ES-I3 (cell line): Measurements from ENCODE around the gene RAI1.

ENCODE experiments used
- H3K36me3 ChIP-seq: 2 replicates; pipeline ENCODE4 v1.6.1; 2013; ENCODE audit warnings: mild to moderate bottlenecking, low read length, control low read depth, moderate library complexity; ENCODE audit not compliant: insufficient read depth
- H3K4me1 ChIP-seq: 2 replicates; pipeline ENCODE4 v1.6.1; 2013; ENCODE audit warnings: mild to moderate bottlenecking, control low read depth, low read length; ENCODE audit not compliant: insufficient read depth
- H3K9ac ChIP-seq: 2 replicates; pipeline ENCODE4 v1.6.1; 2013; ENCODE audit warnings: low read depth, mild to moderate bottlenecking, low read length, moderate library complexity
- H3K9me3 ChIP-seq: 2 replicates; pipeline ENCODE4 v1.6.1; 2013; ENCODE audit warnings: mild to moderate bottlenecking, low read length, moderate library complexity; ENCODE audit not compliant: control insufficient read depth, insufficient read depth

The RAI1 gene

GRCh38 chr17:17763734-17764133 is 82.5 kb downstream of the RAI1 start:
- Histone ChIP-seq H3K9ac (no peak overlapping the region), H3K4me1 (no peaks in the 10 kb centered on the region; the same call in 1 of the 2 replicates), H3K9me3 (no peaks in the 10 kb centered on the region), H3K36me3 (no peaks in the 10 kb centered on the region)

GRCh38 chr17:17765359-17766076 is 84.3 kb downstream of the RAI1 start:
- no peaks in the 10 kb centered on the region for H3K36me3 ChIP-seq

DNA sequence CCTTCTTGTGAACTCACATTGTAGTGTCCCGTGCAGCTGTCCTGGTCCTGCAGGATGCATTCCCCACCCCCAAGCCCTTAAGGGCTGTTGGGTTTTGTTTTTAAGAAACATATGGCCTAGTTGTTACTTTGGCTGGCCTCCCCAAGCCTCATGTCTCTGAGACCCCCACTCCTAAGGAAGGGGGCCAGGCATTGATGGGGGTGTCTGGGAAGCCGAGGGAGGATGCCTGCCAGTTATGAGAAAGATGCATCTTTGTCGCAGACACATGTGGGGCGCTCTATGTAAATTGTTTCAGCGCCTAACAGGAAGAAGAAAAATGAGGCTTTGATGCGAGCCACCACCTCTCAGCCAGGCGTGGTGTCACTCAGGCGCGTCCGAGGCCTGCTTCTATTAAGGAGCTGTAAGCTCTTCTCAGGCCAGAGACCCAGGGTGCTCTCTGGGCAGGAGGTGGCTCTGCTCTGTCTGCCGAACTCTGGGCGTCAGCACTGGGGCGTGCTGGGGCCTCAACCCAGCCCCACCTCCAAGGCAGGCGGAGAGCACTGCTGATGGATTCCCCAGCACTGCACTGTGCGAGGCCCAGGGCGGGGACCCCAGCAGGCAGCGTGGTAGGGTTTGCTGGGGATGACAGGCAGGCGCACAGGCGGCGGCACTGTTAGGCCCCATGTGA is 85.0 kb downstream of the RAI1 start:
- no peak overlapping the region for H3K9ac ChIP-seq
- no peaks in the 10 kb centered on the region; the same call in 1 of the 2 replicates for H3K4me1 ChIP-seq
- H3K36me3 ChIP-seq: no peaks in the 10 kb centered on the region
- H3K9me3 ChIP-seq: no peaks in the 10 kb centered on the region

More at GRCh38 chr17:17765359-17766076, 84.3 kb downstream of the RAI1 start:
- no peaks in the 10 kb centered on the region for H3K9me3 ChIP-seq
- H3K4me1 ChIP-seq: no peaks in the 10 kb centered on the region; the same call in 1 of the 2 replicates
- H3K9ac ChIP-seq: no peak overlapping the region

GRCh38 chr17:17766744-17767120 is 85.5 kb downstream of the RAI1 start:
- Histone ChIP-seq H3K9me3 (no peaks in the 10 kb centered on the region), H3K36me3 (no peaks in the 10 kb centered on the region), H3K4me1 (no peaks in the 10 kb centered on the region; the same call in 1 of the 2 replicates), H3K9ac (no peak overlapping the region)

DNA sequence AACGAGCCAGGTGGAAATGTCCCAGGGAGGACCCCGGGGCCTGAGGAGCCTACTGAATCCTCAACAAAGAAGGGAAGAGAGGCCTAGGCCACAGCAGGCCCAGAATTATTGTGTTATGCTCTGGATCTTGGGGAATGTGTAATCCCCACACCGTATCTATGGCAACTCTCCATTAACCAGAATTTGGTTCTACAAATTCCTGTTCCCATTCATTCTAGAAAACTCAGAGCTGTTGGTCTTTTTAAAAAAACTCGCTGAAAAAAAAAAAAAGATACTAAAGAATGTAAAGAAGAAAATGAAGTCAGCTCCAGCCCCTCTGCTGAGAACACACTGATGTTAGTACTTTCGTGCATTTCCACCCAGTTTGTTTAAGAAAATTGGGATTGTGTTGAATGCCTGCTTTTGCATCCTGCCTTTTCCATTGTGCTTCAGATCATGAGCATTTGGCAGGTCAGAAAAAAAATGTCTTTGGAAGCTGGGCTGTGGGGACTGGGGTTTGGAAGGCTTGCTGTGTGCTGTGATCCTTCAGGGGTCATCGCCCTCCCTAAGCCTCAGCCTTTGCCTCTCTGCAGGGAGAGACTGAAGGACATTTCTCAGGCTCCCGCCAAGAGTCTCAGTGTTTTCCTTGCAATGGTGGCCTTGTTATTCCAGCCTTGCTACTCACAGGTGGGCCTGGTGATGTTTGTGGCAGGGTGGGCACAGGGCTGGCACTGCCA is 86.1 kb downstream of the RAI1 start:
- no peaks in the 10 kb centered on the region for H3K36me3 ChIP-seq
- H3K4me1 ChIP-seq: no peaks in the 10 kb centered on the region; the same call in 1 of the 2 replicates
- H3K9ac ChIP-seq: no peak overlapping the region
- H3K9me3 ChIP-seq: no peaks in the 10 kb centered on the region

DNA sequence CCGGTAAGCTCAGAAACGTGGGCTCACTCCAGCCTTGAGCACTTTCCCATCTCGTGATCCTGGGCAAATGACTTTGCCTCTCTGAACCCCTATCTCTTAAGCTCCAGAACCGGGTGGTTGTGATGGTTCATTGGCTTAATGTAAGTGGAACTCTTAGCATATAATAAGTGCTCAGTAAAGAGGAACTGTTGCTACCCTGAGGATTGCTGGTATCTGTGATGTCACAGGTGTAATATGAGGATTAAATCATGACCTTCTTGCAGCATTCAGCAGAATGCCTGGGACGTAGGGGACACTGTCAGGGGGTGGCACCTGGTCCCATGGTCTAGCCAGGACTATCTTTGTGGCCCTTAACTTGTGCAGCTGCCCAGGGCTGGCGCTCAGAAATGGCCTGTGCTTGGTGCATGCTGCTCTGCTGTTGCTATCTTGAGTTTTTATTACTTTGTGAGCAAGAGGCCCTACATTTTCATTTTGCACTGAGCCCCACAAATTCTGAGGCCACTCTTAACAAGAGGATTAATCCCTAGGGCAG is 86.7 kb downstream of the RAI1 start:
- H3K9ac ChIP-seq: no peak overlapping the region
- H3K9me3 ChIP-seq: no peaks in the 10 kb centered on the region
- H3K36me3 ChIP-seq: no peaks in the 10 kb centered on the region
- no peaks in the 10 kb centered on the region; the same call in 1 of the 2 replicates for H3K4me1 ChIP-seq

DNA sequence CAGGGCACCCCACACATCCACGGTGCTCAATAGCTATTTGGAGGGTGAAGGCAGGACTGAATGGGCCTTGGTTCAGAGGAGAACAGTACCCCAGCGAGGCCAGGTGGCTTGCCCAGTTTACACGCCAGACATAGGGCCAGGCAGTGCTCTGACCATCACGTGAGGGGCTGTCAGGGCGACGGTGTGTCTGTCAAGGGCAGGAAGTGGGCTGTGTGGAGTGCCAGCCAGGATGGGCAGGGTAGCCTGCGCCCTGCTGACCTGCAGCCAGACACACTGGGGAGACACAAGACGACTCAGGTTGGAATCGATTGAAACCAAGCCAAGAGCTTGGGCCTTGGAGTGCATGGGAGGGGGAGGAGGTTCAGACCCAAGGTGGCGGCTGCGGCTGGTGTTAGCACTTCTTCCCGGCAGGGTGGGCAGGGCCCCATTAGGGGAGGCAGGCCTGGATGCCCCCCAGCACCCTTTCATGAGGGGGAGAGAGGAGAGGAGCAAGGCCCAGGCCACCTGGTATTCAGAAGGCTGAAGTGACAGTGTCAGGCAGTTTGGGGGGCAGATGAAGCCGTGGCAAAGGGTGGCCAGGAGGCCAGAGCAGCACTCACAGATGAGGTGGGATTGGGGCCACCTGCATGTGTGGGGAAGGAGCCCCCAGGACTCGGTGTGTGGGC is 87.3 kb downstream of the RAI1 start:
- Histone ChIP-seq H3K9ac (no peak overlapping the region), H3K9me3 (no peaks in the 10 kb centered on the region), H3K4me1 (no peaks in the 10 kb centered on the region; the same call in 1 of the 2 replicates), H3K36me3 (no peaks in the 10 kb centered on the region)

DNA sequence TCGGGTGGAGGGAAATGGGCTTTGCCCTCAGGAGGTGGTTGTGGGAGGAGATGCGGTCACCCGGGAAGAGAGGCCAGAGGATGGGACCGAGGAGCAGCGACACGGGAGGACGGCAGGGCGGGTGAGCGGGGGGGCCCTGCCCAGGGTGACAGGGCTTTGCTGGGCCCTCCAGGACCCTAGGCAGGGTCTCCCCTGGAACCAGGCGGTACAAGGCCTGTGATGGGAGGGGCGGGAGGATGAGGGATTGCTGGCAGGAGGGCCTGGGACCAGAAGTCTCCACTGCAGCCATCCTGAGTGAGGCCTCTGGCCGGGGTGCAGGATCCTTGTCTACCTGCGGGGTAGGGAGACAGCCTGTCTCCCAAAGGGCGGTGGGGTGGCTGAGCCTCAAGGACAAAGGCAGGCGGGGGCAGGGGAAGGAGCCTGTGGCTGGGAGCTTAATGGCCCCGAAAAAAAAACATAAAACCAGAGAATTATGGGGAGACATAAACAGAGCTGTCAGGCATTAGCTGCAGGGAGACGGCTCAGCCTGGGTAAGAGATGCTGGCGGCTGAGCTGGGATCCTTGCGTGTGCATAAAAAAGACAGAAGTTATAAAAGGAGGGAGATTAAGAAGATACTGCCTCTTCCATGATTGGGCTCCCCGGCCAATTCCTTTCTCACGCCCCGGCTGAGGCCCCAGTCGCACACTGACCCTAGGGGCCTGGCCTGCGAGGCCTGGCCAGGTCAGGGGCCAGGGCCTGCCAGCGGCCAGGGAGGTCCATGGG is 88.8 kb downstream of the RAI1 start:
- H3K9ac ChIP-seq: no peak overlapping the region
- H3K9me3 ChIP-seq: no peaks in the 10 kb centered on the region
- H3K4me1 ChIP-seq: no peaks in the 10 kb centered on the region; the same call in 1 of the 2 replicates
- H3K36me3 ChIP-seq: no peaks in the 10 kb centered on the region

- Histone ChIP-seq H3K4me1 (no peaks in the 10 kb centered on the region; the same call in 1 of the 2 replicates), H3K9ac (no peak overlapping the region), H3K9me3 (no peaks in the 10 kb centered on the region), H3K36me3 (no peaks in the 10 kb centered on the region)
These were observed 89.4 kb downstream of the RAI1 start for GRCh38 chr17:17770632-17771044.

DNA sequence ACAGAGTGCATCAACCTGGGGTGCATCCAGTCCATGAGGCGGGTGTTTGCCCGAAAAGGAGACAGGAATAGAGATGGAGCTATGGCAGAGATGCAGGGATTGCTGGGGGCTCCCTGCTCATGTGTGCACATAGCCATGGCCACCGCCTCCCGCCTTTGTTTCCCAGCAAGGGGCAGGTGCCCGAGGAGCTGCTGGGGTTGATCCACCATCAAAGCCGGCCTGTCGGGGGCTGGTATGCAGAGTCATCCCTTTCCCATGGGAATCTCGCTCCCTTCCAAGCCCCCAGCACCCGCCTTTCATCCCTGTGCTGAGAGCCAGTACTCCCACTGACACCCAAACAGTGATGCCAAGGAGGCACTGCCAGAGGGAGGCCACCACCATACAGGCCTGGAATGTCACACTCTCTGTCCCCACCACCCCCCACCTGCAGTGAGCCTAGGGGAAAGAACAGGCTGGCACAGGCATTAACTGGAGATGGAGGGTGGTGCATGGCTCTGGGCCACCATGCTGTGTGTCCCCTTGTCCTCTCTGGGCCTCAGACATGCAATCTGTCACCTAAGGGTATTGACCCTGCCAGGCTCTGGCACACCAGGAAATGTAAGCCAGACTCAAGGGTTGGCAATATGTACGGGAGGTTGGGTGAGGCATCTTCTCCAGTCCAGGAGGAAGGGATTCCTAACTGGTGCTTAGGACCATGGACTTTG is 90.4 kb downstream of the RAI1 start:
- Histone ChIP-seq H3K9ac (no peak overlapping the region), H3K4me1 (no peaks in the 10 kb centered on the region; the same call in 1 of the 2 replicates), H3K9me3 (no peaks in the 10 kb centered on the region), H3K36me3 (no peaks in the 10 kb centered on the region)

DNA sequence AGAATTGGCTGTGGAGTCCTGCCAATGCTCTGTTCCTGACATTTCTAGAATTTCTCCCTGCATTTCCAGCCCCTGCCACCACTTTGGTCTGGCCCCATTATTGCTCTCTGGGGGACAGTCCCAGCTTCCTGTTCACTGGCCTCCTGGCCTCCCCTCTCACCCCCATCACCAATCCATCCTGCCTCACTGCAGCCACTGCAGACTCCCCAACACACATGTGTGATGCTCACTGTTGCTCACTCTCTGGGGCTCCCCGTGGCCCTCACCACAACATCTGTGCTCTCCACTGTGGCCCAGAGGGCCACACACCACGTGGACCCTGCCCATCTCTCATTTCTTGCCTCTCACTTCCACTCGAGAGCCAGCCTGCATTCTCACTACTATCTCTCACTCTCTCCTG is 91.0 kb downstream of the RAI1 start:
- no peaks in the 10 kb centered on the region for H3K36me3 ChIP-seq
- no peak overlapping the region for H3K9ac ChIP-seq
- H3K9me3 ChIP-seq: no peaks in the 10 kb centered on the region
- H3K4me1 ChIP-seq: no peaks in the 10 kb centered on the region; the same call in 1 of the 2 replicates

DNA sequence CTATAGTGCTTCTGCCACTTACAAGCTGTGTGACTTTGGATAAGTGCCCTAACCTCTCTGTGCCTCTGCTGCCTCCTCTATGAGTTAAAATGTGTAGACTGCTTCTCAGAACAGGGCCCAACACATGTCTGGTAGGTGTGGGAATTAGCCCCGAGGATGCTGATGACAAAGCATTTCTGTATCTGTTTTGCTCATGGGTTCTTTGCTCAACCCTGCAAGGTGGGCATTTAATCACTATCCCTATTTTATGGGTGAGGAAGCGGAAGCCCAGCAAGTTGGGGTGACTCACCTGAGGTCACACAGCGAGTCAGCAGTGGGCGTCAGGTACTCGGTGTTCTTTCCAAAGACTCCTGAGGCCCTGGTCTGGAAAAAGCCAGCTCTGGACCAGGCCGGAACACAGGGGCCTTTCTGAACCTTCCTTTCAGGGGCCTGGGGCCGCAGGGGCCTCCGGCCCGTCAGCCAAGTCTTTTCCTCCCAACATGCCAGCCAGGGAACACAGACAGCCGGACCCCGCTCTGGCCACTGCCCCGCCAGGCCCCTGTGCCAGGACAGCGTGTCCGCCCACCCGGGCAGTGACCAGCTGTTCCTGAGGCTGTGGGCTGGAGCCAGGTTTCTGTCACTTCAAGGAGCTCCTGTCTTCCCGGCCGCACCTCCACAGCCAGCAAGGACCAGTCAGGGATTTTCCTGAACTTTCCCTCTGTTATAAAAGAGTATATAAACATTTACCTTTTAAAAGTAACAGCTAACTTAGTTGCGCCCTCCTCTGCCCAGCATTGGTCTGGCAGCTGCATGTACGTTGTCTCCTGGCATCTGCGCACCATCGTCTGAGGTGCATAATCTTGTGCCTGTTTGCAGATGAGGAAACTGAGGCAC is 93.0 kb downstream of the RAI1 start:
- Histone ChIP-seq H3K9me3 (no peaks in the 10 kb centered on the region), H3K4me1 (peaks cover 5% of the 10 kb centered on the region; the same call in 1 of the 2 replicates), H3K36me3 (no peaks in the 10 kb centered on the region), H3K9ac (no peak overlapping the region)
